NCI-H524 treated with DMSO at 0.1 percent for 48 hours (cell line): ENCODE measurements around the gene ZFP82.

Experiments
- DNase-seq: peaks from one replicate; lab custom pipeline; 2025; lab: John Stamatoyannopoulos, UW

The ZFP82 gene

GRCh38 chr19:36371886-36372285 lies 46.6 kb downstream of the ZFP82 start:
- DNase-seq, result no peak

GRCh38 chr19:36363845-36364244 lies 54.6 kb downstream of the ZFP82 start:
- no peak for DNase-seq
